Measurements from ENCODE around the gene STAB1.
A peak's percentile ranks its signal among the peaks of the same experiment; 100 is the strongest.

STAB1 gene

DNA sequence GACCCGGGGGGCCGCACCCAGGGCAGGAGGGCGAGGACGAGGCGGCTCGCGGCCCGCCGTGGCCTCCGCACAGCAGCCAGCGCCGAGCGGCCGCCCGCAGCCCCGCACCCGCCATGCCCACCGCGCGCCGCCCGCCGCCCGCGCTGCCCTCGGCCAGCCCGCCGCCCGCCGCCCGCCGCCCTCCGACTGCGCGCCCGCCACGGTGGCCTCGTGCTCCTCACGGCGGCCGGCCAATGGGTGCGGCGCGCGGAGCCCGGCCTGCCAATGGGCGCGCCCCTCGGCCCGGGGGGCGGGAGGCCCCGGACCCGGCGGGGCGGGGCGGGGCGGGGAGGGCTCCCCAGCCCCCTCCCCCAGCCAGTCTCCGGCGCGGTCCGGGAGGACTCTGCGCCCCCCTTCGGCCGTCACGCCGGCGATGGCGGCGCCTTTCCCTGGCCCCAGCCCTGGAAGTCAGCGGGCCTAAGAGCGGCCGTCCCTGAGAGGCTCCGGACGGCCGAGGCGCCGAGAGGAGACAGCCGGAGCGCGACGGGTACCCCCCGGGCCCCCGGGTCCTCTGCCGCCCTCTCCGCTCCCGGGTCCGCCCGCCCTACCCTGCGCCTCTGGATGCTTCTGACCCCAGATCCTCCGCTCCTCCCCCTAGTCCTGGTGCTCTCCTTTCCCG lies 38.6 kb downstream of the STAB1 start, which contains the start of gene NT5DC2:
NT5DC2 (minus strand) TSS at position 235 of the 658 bp plus-strand sequence; CDS start at position 115, 120 bp downstream.
- no peaks in the 10 kb centered on the region for H3K9me3 ChIP-seq (ENCODE audit: control insufficient read depth, low read length)
- H3K27me3 ChIP-seq (ENCODE audit: control insufficient read depth, insufficient read depth, low read length) = no peaks in the 10 kb centered on the region
- H3K4me3 ChIP-seq (ENCODE audit: low read depth, low read length) = peak within 1 kb of the TSS; percentile 50
- H3K9ac ChIP-seq = no peak within 1 kb of the TSS
- H3K4me2 ChIP-seq (ENCODE audit: low read length) = peak within 1 kb of the TSS; percentile 82
- peaks cover 22% of the 10 kb centered on the region for H3K4me1 ChIP-seq
- no peak for TF ChIP-seq CTCF (IDR thresholded peaks at IDR 0.05)
- H2AFZ ChIP-seq = peak within 1 kb of the TSS; percentile 94
- peaks cover 11% of the 10 kb centered on the region for H3K79me2 ChIP-seq
- H3K27ac ChIP-seq = no peak within 1 kb of the TSS
- H3K36me3 ChIP-seq (ENCODE audit: control insufficient read depth, insufficient read depth, low read length) = no peaks in the 10 kb centered on the region

- H3K4me3 ChIP-seq (ENCODE audit: low read depth, low read length) = peak overlapping the region; percentile 48
- peaks cover 28% of the 10 kb centered on the region for H3K4me1 ChIP-seq
- no peaks in the 10 kb centered on the region for H3K36me3 ChIP-seq (ENCODE audit: control insufficient read depth, insufficient read depth, low read length)
- H3K27ac ChIP-seq = no peak overlapping the region
- H3K79me2 ChIP-seq = peaks cover 18% of the 10 kb centered on the region
- H2AFZ ChIP-seq = peak overlapping the region; percentile 94
- TF ChIP-seq CTCF (IDR thresholded peaks at IDR 0.05) = no peak
- no peaks in the 10 kb centered on the region for H3K9me3 ChIP-seq (ENCODE audit: control insufficient read depth, low read length)
- H3K4me2 ChIP-seq (ENCODE audit: low read length) = peak overlapping the region; percentile 82
- no peaks in the 10 kb centered on the region for H3K27me3 ChIP-seq (ENCODE audit: control insufficient read depth, insufficient read depth, low read length)
- no peak overlapping the region for H3K9ac ChIP-seq
Observed at GRCh38 chr3:52534281-52535183, 39.4 kb downstream of the STAB1 start.

DNA sequence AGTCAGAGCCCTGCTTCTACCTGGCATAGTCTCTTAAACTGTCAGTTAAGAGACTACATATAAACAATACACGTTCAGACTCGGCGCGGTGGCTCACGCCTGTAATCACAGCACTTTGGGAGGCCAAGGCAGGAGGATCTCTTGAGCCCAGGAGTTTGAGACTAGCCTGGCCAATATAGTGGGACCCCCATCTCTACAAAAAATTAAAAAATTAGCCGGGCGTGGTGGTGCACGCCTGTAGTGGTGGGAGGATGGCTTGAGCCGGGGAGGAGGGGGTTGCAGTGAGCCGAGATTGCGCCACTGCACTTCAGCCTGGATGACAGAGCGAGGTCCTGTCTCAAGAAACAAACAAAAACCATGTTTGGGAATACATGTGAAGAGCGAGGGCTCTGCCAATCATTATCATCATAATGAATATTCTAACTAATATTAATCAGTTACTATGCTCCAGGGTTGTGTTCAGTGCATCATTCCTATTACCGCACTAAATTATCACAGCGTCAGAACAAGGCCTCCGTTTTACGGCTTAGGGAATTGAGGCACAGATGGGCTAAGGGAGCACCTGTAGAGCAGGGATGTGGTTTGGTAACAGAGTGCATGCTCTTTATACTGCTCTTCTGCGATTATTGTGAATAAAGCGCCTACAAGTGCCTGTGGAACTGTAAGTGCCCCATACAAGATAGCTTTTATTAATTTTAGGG lies 40.4 kb downstream of the STAB1 start:
- peak overlapping the region; percentile 71 for H2AFZ ChIP-seq
- H3K4me3 ChIP-seq (ENCODE audit: low read depth, low read length) = peak overlapping the region; percentile 82
- no peak for TF ChIP-seq CTCF (IDR thresholded peaks at IDR 0.05)
- H3K27me3 ChIP-seq (ENCODE audit: control insufficient read depth, insufficient read depth, low read length) = no peaks in the 10 kb centered on the region
- peaks cover 19% of the 10 kb centered on the region for H3K79me2 ChIP-seq
- H3K9me3 ChIP-seq (ENCODE audit: control insufficient read depth, low read length) = no peaks in the 10 kb centered on the region
- H3K4me2 ChIP-seq (ENCODE audit: low read length) = peak overlapping the region; percentile 68
- H3K4me1 ChIP-seq = peaks cover 26% of the 10 kb centered on the region
- H3K36me3 ChIP-seq (ENCODE audit: control insufficient read depth, insufficient read depth, low read length) = no peaks in the 10 kb centered on the region
- no peak overlapping the region for H3K9ac ChIP-seq
- no peak overlapping the region for H3K27ac ChIP-seq

DNA sequence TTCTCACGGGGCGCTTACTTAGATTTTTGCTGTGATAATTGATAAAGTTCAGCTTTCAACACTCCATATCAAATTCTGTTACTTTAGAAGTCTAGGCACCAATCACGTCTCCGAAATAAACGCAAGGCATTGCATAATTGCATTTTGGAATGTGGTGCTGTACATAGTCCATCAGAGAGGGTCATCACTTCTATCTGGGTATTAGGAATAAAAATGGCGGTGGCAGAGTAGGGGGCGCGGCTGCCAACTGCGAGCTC lies 40.9 kb downstream of the STAB1 start:
- Histone ChIP-seq H2AFZ (peak overlapping the region; percentile 71), H3K4me2 (ENCODE audit: low read length) (peak overlapping the region; percentile 68), H3K4me1 (peaks cover 26% of the 10 kb centered on the region), H3K79me2 (peaks cover 19% of the 10 kb centered on the region), H3K9ac (no peak overlapping the region), H3K36me3 (ENCODE audit: control insufficient read depth, insufficient read depth, low read length) (no peaks in the 10 kb centered on the region), H3K9me3 (ENCODE audit: control insufficient read depth, low read length) (no peaks in the 10 kb centered on the region), H3K27ac (no peak overlapping the region), H3K4me3 (ENCODE audit: low read depth, low read length) (peak overlapping the region; percentile 82), H3K27me3 (ENCODE audit: control insufficient read depth, insufficient read depth, low read length) (no peaks in the 10 kb centered on the region)
- TF ChIP-seq CTCF (IDR thresholded peaks at IDR 0.05) = no peak

Data from parathyroid adenoma (tissue), 2 donors.